Measurements from ENCODE around the gene SPECC1L.

The SPECC1L gene

DNA sequence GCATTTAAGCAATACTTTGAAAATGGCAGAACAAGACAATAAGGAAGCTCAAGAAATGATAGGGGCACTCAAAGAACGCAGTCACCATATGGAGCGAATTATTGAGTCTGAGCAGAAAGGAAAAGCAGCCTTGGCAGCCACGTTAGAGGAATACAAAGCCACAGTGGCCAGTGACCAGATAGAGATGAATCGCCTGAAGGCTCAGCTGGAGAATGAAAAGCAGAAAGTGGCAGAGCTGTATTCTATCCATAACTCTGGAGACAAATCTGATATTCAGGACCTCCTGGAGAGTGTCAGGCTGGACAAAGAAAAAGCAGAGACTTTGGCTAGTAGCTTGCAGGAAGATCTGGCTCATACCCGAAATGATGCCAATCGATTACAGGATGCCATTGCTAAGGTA lies 51.9 kb downstream of the SPECC1L start:
- DNase-seq (ENCODE audit: low read depth), result peak; percentile 46

DNA sequence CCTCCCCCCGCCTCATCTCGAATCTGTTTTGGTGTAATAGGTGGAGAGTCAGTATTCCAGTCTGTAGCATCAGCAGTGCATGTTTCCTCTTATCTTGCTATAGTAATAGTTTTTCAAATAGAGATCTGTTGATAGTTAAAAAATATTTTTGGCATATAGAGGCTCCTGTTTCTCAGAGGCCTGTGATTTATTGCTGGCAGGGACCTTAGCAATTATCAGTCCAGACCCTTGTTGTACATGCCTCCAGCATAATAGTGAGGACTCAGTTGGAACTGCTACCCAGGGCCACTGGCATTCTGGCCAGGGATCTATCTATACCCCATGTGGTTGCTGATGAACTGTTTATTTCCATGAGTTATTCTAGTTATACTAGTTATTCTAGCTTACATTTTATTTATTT lies 52.6 kb downstream of the SPECC1L start:
- DNase-seq (ENCODE audit: low read depth), result no peak

DNA sequence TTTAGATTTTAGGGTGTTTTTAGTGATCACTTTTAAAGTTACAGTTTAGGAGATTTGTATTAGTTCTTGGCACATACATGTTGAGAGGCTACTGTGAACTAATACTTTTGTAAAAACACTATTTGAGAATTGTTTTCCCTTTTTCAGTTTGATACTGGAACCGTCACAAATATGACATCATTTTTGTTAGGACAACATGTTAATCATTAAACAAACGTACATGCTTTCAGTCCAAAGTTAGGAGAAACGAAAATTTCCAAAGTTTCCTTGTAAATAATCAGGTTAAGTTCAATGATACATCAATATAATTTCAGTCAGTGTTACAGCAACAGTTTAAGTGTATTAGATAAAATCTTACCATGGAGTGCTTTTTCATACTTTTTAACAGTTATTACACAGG lies 53.1 kb downstream of the SPECC1L start:
- no peak for DNase-seq (ENCODE audit: low read depth)

DNA sequence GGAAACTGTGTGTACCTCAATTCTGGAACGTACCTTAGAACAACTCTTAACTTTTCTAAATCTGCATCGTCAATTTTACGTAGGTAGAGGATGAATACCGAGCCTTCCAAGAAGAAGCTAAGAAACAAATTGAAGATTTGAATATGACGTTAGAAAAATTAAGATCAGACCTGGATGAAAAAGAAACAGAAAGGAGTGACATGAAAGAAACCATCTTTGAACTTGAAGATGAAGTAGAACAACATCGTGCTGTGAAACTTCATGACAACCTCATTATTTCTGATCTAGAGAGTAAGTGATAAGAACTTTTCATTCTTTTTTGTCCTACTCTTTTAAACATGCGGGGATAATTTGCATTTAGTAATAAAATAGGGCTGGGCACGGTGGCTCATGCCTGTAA lies 53.5 kb downstream of the SPECC1L start:
- DNase-seq (ENCODE audit: low read depth), result no peak

DNA sequence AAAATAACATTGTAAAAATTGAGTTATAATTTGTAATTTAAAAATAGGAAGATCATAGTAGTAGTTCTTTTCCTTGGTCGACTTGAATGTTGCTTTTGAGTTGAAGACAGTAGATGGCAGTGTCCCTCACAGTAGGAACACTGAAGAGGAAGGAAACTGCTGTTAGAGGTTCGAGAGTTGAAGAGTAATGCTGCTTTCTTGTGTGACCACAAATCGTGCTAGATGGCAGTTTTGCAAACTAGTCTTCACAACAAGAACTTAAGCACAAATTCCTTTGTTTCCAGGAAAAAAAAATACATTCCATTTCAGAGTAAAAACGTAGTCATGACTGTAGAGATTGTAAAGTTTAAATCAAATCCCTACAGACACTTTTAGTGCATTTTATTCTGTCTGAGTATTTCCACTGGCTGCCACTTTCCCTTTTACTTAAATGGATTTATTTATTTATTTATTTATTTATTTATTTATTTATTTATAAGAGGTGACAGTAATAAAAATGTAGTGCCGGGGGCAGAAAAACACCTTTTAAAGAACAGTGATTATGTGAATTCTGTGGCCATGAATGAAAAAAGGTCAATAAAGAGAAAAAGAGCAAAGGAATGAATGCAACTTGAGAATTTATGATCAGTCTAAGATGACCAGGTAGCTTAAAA lies 54.6 kb downstream of the SPECC1L start:
- DNase-seq (ENCODE audit: low read depth), result peak; percentile 98

DNA sequence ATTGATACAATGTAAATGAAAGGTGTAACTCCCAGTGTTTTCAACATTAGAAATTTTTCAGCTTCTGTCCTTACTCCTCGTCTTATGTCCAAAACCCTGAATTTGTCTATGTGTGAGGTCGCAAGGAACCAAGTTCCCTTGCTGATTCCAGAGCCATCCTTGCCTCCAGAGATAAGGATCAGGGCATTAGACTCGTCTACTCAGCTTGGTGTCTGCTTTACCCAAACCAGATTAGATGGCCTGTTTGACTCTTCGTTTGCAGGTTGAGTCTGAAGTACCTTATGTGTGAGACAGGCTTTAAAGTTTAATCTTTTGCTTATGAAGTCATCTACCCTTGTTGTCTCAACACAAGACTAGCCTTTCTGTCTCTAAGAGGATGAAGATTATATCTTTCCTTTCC lies 55.6 kb downstream of the SPECC1L start:
- no peak for DNase-seq (ENCODE audit: low read depth)

DNA sequence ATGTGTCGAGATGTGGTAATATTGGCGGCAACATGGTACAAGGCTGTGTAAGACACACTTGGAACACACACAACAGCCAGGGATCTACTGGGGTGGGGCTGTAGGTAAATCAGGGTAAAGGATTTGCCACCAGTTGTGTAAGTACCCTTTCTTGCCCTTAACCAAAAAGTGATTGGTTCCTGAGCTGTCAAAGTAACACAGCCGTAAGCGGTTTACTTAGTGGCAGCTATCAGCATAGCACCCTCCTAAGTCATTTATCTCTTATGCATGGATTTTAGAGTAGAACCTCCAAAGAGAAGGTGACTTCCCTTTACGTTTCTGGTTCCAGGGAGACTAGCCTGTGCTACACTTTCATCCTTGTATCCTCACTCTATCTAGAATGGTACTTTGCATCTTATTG lies 57.2 kb downstream of the SPECC1L start:
- no peak for DNase-seq (ENCODE audit: low read depth)

DNA sequence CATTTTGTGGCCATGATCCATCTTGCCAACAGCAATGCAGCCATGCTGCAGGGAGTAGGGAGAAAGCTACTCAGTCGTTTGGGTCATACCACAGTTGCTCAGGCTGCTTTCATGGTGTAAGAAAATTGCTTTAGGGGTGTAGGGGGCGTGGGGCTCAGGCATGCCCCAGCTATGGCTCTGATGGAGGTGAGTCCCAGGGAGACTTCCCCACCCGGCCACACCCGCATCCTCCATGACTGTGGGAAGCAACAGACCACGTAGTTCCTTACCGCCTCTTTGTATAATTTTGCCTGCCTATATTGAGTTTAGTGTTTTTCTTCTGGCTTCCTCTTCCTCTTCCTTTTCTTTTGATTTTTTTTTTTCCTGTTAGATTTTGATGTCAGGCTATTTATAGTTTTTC lies 58.8 kb downstream of the SPECC1L start:
- no peak for DNase-seq (ENCODE audit: low read depth)

DNA sequence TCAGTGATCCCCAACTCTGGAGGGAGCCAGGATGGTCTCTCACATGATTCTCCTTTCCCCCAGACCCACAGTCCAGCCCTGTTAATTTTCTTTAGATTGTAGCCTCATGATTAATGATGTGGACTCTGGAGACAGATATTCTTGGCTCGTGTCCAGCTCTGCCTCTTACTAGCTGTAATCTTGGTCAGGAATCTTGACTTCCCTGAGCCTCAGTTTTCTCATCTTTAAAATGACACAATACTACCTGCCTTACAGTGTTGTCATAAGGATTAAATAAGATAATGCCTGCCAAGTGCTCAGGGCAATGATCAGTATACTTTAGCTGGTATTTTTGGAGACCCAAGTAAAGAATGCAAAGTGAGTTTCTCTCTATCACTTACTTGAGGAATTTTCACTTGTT lies 60.0 kb downstream of the SPECC1L start:
- DNase-seq (ENCODE audit: low read depth), result peak; percentile 37

DNA sequence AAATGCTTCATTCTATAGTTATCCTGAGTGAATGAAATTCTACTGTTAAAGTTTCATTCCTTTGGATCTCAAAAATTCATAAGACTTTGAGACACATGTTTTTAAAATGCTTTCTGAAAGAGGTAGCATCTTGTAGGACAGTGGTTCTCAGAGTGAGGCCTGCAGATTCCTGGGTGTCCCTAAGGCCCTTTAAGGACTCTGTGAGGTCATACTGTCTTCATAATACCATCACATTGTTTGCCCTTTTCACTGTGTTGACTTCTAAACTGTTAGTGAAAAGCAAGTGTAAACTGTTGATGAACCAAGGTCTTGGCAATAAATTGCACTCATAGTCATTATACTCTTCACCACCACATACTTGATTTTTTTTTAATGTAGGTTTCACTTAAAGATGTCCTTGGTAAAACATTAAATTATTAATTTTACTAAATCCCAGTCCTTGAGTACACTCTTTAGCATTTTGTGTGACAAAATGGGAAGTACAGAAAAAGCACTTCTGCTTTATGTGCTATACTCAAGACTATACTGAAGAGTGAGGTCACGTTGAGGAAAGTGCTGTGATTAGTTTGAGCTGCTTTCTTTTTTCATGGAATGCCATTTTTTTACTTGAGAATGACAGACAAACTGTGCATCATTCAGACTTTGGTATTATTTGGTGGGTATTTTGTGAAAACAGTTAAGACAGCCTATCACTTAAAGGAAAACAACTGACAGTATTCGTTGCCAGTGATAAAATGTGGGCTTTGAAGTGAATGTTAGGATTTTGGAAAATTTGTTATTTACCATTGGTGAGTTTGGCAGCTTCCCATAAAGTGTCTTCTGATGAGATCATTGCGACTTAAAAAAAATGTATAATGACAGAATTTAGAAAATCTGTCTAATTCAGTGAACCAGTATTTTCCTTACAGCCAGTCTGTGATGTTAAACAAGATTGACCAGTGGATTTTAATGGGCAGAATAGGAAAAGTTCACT lies 61.1 kb downstream of the SPECC1L start:
- peak; percentile 55 for DNase-seq (ENCODE audit: low read depth)

DNA sequence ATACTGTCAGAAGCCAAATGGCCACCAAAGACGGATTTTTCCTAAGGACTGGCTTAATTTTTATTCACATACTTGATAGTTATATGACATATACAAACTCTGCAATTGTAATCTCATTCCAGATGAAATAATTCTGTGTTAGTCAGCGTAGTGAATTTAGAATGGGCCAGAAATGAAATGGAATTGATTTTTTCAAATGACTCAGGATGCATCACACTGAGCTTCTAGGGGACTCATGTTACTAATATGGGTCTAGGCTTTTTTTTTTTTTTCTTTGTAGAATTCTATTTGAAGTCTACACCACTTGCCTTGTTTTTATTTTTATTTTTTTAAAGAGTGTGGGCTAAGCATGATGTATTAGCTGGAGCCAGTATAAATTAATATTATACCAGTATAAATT lies 62.7 kb downstream of the SPECC1L start:
- peak; percentile 86 for DNase-seq (ENCODE audit: low read depth)

DNA sequence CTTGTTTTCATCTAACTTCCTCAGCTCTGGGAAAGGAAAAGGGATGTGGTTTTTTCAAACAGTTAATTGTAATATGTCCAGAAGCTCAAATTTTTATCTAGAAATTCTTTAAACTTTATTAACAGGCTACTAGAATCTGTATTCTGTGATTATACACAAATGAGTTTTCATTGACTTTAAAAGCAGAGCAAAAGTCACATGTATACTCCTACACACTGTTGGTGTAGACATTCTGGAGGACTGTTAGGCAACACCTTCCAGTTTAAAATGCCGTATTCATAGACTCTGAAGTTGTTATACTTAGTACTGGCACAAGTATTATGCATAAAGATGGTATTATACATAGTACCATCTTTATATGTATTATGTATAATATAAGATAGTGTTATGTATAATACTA lies 64.9 kb downstream of the SPECC1L start:
- no peak for DNase-seq (ENCODE audit: low read depth)

DNA sequence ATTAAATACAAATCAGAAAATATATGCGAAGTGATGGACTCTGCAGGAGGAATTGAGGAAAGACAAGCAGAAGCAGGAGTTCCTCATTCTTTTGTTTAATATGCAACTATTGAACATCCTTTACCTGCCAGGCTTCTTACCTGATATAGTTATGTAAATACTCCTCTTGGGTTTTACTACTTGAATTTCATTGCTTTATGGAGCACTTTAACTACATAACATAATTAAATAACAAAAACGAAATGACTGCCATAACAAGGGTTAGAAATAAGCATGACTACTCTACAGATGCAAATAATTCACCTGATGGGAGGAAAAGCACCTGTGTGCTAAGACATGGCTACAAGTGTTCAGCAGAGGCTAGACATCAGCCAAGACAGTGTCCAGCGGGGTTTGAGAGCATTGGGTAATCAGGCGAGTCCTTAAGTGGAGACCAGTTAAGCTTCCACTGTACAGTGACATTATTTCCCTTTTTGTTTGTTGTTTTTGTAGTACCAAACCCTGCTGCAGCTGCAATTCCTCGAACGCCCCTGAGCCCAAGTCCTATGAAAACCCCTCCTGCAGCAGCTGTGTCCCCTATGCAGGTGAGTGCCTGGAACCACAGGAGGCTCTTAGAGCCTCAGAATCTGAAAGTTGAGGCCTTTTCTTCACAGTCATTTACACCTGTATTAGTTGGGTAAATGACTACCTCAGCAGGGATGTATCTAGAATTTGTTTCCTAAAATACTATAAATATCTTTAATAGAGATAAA lies 67.4 kb downstream of the SPECC1L start:
- no peak for DNase-seq (ENCODE audit: low read depth)

DNA sequence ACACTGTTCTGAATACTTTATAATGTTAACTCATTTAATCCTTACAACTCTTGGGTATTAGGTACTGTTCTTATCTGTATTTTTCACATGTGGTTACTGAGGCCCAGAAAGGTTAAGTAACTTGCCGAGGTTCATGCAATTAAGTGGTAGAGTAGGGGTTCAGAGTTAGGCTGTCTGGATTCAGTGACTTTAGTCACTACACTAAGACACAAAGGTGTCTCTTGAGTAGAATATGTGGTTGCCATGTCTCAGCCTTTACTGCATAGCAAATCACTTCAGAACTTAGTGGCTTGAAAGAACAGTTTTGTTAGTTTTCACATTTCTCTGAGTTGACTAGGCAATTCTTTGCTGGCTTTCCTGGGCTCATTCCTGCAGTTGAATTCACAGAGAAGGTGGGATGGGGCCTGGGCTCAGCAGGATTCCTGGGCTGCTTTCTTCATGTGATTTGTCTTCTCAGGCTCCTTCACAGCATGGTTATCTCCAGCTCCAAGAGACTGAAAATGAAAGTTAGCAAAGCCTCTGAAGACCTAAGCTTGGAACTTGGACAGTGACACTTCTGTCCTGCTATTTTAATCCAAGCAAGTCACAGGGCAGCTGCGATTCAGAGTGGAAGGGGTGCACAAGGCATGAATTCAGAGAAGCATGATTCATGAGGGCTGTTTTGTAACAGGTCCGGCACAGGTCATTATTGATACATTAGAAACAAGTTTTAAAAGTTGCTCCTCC lies 68.3 kb downstream of the SPECC1L start:
- peak; percentile 63 for DNase-seq (ENCODE audit: low read depth)

DNA sequence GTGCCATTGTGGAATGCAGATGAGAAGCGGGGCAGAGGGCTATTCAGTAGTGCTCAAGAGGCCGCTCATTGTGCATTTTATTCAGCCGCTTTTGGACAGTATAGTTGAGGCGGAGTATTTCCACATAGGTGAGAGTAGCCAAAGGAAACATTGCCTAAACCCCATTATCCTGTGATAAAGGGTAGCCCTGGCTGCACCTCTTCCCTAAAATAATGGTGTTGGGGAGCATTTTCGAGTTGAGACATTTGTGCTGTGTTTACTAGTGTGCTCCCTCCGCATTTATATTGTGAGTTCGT lies 68.8 kb downstream of the SPECC1L start:
- no peak for DNase-seq (ENCODE audit: low read depth)

DNA sequence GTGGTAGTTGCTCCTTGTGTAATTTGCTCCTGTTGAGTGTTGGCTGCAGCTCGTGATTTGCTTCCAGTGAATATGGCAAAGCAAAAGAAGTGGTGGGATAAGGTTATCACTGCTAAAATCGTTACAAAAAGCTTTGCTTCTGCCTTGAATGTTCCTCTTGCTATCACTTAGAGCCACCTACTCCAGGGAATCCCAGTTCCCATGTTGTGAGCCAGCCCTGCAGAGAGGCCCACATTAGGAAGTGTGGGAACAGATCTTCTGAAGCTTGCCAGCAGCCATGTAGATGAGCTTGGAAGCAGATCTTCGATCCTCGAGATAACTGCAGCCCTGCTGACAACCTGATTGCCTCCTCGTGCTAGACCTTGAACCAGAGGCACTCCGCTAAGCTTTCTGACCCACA lies 71.0 kb downstream of the SPECC1L start:
- DNase-seq (ENCODE audit: low read depth), result no peak

DNA sequence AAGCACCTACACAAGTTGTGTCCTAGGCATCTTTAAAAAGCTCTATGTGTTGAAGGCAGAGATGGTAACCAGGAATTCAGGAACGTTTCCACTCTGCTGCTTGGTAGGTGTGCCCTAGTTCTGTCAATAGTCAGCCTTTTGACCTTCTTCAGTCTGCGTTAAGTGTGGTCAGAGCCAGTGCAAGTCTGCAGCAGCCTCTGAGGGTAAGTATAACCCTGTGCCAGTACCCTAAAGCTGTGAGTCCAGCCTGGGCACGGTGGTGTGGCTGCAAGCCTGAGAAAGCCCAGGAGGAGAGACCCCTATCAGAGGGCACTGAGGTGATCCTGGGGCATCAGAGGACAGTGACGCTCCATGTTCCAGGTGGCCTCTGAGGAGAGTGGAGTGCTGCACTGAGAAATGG lies 80.0 kb downstream of the SPECC1L start:
- DNase-seq (ENCODE audit: low read depth), result no peak

DNA sequence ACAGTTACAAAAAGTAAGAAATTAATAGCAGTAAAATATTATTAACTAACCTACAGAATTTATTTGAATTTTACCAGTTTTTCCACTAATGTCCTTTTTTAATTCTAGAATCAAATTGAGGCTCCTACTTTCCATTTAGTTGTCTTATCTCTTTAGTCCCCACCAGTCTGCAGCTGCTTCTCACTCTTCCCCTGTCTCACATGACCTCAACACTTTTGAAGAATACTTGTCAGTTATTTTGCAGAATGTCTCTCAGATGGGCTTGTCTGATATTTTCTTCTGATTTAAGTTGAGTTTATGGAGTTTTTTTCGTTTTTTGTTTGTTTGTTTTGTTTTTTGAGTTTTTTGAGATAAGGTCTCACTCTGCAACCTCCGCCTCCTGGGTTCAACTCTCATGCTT lies 82.5 kb downstream of the SPECC1L start:
- no peak for DNase-seq (ENCODE audit: low read depth)

DNA sequence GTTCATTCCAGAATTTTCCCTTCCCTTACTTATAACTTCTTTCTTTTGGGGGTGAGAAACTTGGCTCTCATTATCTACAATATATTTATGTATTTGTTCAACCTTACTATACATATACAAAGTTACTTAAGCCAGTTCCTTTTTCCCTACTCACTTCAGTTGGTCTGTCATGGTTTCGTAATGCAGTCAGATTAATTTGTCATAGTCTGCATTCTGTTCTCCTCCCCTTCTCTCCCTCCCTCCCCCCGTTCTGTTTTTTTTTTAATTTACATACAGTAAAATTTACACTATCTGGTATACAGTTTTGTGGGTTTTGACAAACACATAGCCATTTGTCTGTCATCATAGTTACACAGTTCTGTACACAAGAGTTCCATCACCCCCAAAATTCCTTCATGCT lies 84.9 kb downstream of the SPECC1L start:
- no peak for DNase-seq (ENCODE audit: low read depth)

DNA sequence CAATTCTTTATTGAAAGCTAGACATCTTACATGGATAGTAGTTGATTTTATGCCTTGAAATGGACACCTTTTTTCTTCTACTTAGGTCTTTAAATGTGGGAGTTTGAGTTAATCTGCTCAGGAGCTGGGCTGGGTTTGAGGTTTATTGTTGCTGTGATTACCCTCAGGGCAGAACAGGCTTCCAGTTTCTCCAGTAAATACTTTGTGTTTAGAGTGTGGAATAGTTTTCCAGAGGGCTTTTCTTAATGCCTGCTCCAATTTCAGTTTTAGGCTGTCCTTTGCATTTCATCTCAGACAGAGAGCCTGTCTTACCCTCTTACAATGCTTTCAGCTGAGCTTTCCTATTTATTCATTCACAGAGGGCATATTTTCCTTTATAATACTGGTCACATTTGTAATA lies 86.9 kb downstream of the SPECC1L start:
- DNase-seq (ENCODE audit: low read depth), result peak; percentile 63

DNA sequence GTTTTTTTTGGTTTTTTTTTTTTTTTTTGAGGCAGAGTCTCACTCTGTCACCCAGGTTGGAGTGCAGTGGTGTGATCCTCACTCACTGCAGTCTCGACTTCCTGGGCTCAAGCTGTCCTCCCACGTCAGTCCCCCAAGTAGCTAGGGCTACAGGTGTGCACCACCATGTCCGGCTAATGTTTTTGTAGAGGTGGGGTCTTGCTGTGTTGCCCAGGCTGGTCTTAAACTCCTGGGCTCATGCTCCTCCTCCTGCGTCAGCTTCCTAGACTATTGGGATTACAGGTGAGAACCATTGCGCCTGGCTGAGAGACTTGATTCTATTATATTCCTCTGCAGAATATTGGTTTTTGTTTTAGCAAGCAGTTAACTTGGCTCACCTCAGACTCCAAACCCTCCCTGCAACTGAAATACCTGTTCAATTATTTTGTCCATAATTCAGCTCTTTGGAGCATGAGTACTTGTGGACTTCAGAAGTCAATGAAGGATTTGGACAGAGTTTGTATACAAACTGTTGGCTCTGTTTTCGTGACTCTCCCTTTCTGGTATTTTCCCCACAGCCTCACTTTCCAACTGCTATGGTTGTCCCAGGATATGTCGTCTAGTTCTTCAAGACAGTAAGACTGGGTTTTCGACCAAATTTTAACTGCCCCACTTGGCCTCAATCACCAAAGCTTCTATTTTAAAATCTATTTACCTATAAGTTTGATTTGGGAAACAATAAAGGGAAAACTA lies 87.6 kb downstream of the SPECC1L start:
- no peak for DNase-seq (ENCODE audit: low read depth)
